A172 (cell line): ENCODE data around the gene PLXNC1. TPM values are rescaled to one million over a fixed set of nuclear protein-coding genes. Genes with fewer than 3 reads are reported as not detected.

Source experiments
- DNase-seq: peaks from one replicate; pipeline ENCODE4 v3.0.0-alpha.2; 2015; ENCODE audit warnings: low spot score
- total RNA-seq: library from RNA; depleted of rRNA; stranded (reverse); fragments of >200 nt; shearing (Covaris generic); gene quantifications from 2 replicates; pipeline ENCODE4 v1.2.3, GENCODE V29; 2014

The PLXNC1 gene
- total RNA-seq, 1 experiment from 2014 or later = 0.07 TPM

- DNase-seq = no peak
Measured at GRCh38 chr12:94180558-94181296, 32.4 kb downstream of the PLXNC1 start.

GRCh38 chr12:94182986-94183707, 34.8 kb downstream of the PLXNC1 start:
- no peak for DNase-seq

GRCh38 chr12:94183708-94184379, 35.5 kb downstream of the PLXNC1 start:
- DNase-seq = no peak

GRCh38 chr12:94184995-94185719, 36.8 kb downstream of the PLXNC1 start:
- no peak for DNase-seq

- DNase-seq = no peak
Measured at GRCh38 chr12:94185801-94186200, 37.4 kb downstream of the PLXNC1 start.

- DNase-seq = no peak
Measured at GRCh38 chr12:94186278-94187241, 38.2 kb downstream of the PLXNC1 start.

GRCh38 chr12:94187361-94187760, 39.0 kb downstream of the PLXNC1 start:
- DNase-seq = no peak

GRCh38 chr12:94190623-94191022, 42.2 kb downstream of the PLXNC1 start:
- no peak for DNase-seq

- DNase-seq = no peak
Measured at GRCh38 chr12:94191023-94191422, 42.6 kb downstream of the PLXNC1 start.

- DNase-seq = no peak
Measured at GRCh38 chr12:94191811-94192210, 43.4 kb downstream of the PLXNC1 start.

GRCh38 chr12:94192506-94192905, 44.1 kb downstream of the PLXNC1 start:
- no peak for DNase-seq

- DNase-seq = no peak
Measured at GRCh38 chr12:94193168-94193567, 44.8 kb downstream of the PLXNC1 start.

GRCh38 chr12:94195483-94195882, 47.1 kb downstream of the PLXNC1 start:
- no peak for DNase-seq

- DNase-seq = no peak
Measured at GRCh38 chr12:94198469-94198868, 50.1 kb downstream of the PLXNC1 start.

GRCh38 chr12:94198872-94199271, 50.5 kb downstream of the PLXNC1 start:
- DNase-seq = no peak

- DNase-seq = no peak
Measured at GRCh38 chr12:94200069-94200468, 51.7 kb downstream of the PLXNC1 start.

GRCh38 chr12:94200695-94201094, 52.3 kb downstream of the PLXNC1 start:
- no peak for DNase-seq

GRCh38 chr12:94202245-94203180, 54.1 kb downstream of the PLXNC1 start:
- DNase-seq = no peak

- no peak for DNase-seq
Measured at GRCh38 chr12:94203181-94203546, 54.8 kb downstream of the PLXNC1 start.

GRCh38 chr12:94203796-94204195, 55.4 kb downstream of the PLXNC1 start:
- no peak for DNase-seq
